MV-4-11 (cell line): ENCODE results near the gene GRB10.
A peak's percentile ranks its signal among the peaks of the same experiment; 100 is the strongest.

Experiments
- DNase-seq: peaks from one replicate; lab custom pipeline; 2025; lab: John Stamatoyannopoulos, UW

The GRB10 gene

GRCh38 chr7:50671386-50671785, 111.3 kb downstream of the GRB10 start:
- DNase-seq = no peak

GRCh38 chr7:50669890-50670289, 112.8 kb downstream of the GRB10 start:
- DNase-seq = no peak

- DNase-seq = no peak
Observed at GRCh38 chr7:50667789-50668226, 114.9 kb downstream of the GRB10 start.

- no peak for DNase-seq
Observed at GRCh38 chr7:50667338-50667737, 115.4 kb downstream of the GRB10 start.

GRCh38 chr7:50666124-50666496, 116.6 kb downstream of the GRB10 start:
- no peak for DNase-seq

GRCh38 chr7:50665403-50666123, 117.1 kb downstream of the GRB10 start:
- DNase-seq = no peak

GRCh38 chr7:50664937-50665336, 117.8 kb downstream of the GRB10 start:
- DNase-seq = no peak

GRCh38 chr7:50664461-50664922, 118.2 kb downstream of the GRB10 start:
- peak; percentile 82 for DNase-seq

GRCh38 chr7:50663396-50664102, 119.1 kb downstream of the GRB10 start:
- peak; percentile 39 for DNase-seq

GRCh38 chr7:50662996-50663395, 119.7 kb downstream of the GRB10 start:
- DNase-seq = no peak

- peak; percentile 12 for DNase-seq
Observed at GRCh38 chr7:50662041-50662694, 120.5 kb downstream of the GRB10 start.

- peak; percentile 69 for DNase-seq
Observed at GRCh38 chr7:50661345-50662040, 121.2 kb downstream of the GRB10 start.

GRCh38 chr7:50660830-50661175, 121.9 kb downstream of the GRB10 start:
- no peak for DNase-seq

- DNase-seq = peak; percentile 82
Observed at GRCh38 chr7:50660040-50660829, 122.5 kb downstream of the GRB10 start.

- DNase-seq = no peak
Observed at GRCh38 chr7:50659329-50659965, 123.2 kb downstream of the GRB10 start.

GRCh38 chr7:50658696-50659095, 124.0 kb downstream of the GRB10 start:
- DNase-seq = no peak

GRCh38 chr7:50657912-50658311, 124.8 kb downstream of the GRB10 start:
- DNase-seq = no peak

GRCh38 chr7:50657341-50657873, 125.3 kb downstream of the GRB10 start:
- no peak for DNase-seq

- DNase-seq = no peak
Observed at GRCh38 chr7:50656141-50656895, 126.4 kb downstream of the GRB10 start.

GRCh38 chr7:50655490-50655889, 127.2 kb downstream of the GRB10 start:
- DNase-seq = no peak
